HG03457 (cell line): Measurements from ENCODE around the gene UQCRFS1.

Experiments used
- ATAC-seq: cut with Tn5 transposase; IDR thresholded peaks from one replicate; pipeline ENCODE4 v1.9.1; 2021; ENCODE audit warnings: moderate number of reproducible peaks; ENCODE audit not compliant: unreplicated experiment

Gene UQCRFS1

GRCh38 chr19:29170554-29170953 is 42.4 kb downstream of the UQCRFS1 start:
- no peak for ATAC-seq

- ATAC-seq, result no peak
Measured at GRCh38 chr19:29162694-29163093, 50.3 kb downstream of the UQCRFS1 start.

- no peak for ATAC-seq
Measured at GRCh38 chr19:29155683-29156082, 57.3 kb downstream of the UQCRFS1 start.
